Measurements from ENCODE around the gene TDRD3. TPM values are rescaled to one million over a fixed set of nuclear protein-coding genes. Genes with fewer than 3 reads are reported as not detected.

TDRD3 gene
- total and polyA plus RNA-seq, 7 donors, result 14.0 to 39.7 (median 29.1) TPM

DNA sequence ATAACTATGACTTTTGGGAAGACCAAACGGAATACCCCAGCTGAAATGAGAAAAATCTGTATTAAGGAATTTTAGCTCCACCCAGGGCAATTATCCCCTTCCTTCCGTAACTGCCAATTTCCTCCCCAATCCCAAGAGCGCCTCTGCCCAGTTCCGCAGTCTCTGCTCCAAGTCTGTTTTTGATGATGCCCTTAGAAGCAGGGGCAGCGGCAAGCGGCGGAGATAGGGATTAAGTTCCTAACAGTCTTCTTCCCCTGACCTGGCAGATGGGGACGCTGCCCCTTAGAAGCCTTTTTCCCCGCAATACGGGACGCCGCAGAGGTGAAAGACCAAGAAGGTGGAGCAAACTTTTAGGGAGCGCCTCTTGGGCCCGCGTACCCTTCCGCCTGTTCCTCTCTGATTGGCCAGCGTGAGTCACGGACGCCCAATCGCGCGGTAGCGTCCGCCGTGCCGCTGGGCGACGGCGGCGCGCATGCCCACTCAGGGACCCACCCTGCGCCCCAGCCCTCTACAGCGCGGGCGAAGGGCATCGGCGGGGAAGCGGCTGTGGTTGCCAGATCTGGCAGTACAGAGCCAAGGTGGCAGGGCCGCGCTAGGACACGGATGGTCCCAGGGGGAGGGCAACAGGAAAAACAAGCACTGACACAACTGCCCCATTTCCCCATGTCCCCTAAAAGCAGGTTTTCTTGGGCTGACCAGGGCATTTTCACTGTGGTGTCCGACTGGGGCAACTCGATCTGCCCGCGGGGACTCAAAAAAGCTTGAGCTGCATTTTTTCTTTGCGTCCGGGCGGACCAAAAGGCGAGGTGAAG, 843 bp upstream of the TDRD3 start:
- WGBS, 3 donors, result 0% methylated on average over 45 to 49 of the region's 49 CpGs
- H3K27me3 ChIP-seq (ENCODE audit: insufficient read depth in 3 of 3, low read length in 2 of 3), result no peaks in the 10 kb centered on the region
- ATAC-seq (peak; percentile 93 to 95 (median 94)), DNase-seq (peak; percentile 91 to 95)
- TF ChIP-seq, protein P1, sequence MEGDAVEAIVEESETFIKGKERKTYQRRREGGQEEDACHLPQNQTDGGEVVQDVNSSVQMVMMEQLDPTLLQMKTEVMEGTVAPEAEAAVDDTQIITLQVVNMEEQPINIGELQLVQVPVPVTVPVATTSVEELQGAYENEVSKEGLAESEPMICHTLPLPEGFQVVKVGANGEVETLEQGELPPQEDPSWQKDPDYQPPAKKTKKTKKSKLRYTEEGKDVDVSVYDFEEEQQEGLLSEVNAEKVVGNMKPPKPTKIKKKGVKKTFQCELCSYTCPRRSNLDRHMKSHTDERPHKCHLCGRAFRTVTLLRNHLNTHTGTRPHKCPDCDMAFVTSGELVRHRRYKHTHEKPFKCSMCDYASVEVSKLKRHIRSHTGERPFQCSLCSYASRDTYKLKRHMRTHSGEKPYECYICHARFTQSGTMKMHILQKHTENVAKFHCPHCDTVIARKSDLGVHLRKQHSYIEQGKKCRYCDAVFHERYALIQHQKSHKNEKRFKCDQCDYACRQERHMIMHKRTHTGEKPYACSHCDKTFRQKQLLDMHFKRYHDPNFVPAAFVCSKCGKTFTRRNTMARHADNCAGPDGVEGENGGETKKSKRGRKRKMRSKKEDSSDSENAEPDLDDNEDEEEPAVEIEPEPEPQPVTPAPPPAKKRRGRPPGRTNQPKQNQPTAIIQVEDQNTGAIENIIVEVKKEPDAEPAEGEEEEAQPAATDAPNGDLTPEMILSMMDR (IDR thresholded peaks at IDR 0.05), result no peak
- no peaks in the 10 kb centered on the region for H3K36me3 ChIP-seq (ENCODE audit: insufficient read depth in 1 of 2, low read depth in 1 of 2)
- intact Hi-C loops (cut with DNase I), result loop anchor here in 1 of 2 donors (5.0 kb wide), 1 partner anchor 36 kb away; no protein-coding TSS in a partner anchor
- H3K27ac ChIP-seq, result peak overlapping the region; percentile 92
- H3K4me1 ChIP-seq, result peaks cover 25% of the 10 kb centered on the region
- peak overlapping the region; percentile 72 for H3K4me3 ChIP-seq
- no peaks in the 10 kb centered on the region for H3K9me3 ChIP-seq

DNA sequence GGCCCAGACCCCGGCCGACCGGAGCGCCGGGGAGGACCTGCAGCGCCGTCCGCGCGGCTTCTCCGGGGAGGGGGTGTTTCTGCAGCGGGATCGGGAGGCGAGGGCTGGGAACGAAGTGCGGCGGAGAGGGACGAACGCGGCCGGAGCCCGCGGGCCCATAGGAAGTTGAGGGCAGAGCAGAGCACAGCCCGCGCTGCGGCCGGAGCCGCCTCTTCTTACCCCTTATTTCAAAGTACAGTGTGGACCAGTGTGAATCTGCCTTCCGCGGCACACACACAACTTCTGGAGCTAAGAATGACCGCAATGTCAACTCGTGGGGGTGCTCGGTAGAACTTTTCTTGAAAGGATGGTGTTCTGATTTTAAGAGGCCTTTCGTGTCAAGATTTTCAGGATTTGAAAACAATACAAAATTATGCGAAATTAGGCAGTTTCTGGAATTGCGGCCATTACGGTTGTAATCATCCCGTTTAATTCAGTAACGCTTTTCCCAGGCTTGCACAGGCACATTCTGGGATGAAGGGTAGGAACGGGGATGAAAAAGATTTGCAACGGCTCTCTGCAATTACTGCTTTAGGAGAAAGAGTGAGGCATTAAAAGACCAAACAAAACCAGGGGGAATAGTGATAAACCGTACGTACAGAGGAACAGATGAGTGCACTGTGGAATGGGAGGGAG, 821 bp downstream of the TDRD3 start:
- intact Hi-C loops (cut with DNase I), result loop anchor here in 1 of 2 donors (5.0 kb wide), 1 partner anchor 34 kb away; no protein-coding TSS in a partner anchor
- H3K4me1 ChIP-seq, result peaks cover 31% of the 10 kb centered on the region
- TF ChIP-seq, protein P1 (IDR thresholded peaks at IDR 0.05), result no peak
- WGBS, 3 donors, result 0 to 1% (median 1%) methylated on average over 38 to 43 of the region's 43 CpGs
- no peaks in the 10 kb centered on the region for H3K9me3 ChIP-seq
- peak; percentile 68 to 80 for DNase-seq
- no peaks in the 10 kb centered on the region for H3K36me3 ChIP-seq (ENCODE audit: insufficient read depth in 1 of 2, low read depth in 1 of 2)
- H3K27me3 ChIP-seq (ENCODE audit: insufficient read depth in 3 of 3, low read length in 2 of 3), result no peaks in the 10 kb centered on the region
- peak; percentile 13 to 17 (median 15) for ATAC-seq
- H3K4me3 ChIP-seq, result peak overlapping the region; percentile 72
- peak overlapping the region; percentile 92 for H3K27ac ChIP-seq

DNA sequence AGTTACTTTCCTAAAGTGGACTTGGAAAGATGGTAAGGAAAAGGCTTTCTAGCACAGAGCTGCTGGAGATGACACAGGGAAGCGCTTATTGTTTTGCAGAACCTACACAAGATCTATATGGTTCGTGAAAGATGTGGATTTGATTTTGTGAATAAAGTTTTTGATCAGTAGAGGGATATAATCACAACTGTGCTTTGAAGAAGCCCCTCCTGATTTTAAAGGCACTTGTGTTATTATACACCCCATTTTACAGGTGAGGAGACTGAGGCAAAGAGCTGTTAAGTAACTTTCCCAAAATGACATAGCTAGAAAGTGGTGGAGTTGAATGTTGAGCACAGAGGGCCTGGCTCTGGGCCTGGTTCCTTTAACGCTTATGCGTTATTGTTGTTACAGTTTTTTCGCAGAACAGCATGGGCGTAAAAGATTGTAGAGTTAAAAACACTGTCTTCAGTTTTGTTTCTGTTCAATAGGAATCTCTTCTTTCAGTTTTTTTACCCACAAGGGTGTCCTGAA, 1.4 kb downstream of the TDRD3 start:
- Histone ChIP-seq H3K9me3 (no peaks in the 10 kb centered on the region), H3K4me1 (peaks cover 37% of the 10 kb centered on the region), H3K36me3 (ENCODE audit: insufficient read depth in 1 of 2, low read depth in 1 of 2) (no peaks in the 10 kb centered on the region), H3K4me3 (peak overlapping the region; percentile 72), H3K27ac (peak overlapping the region; percentile 92), H3K27me3 (ENCODE audit: insufficient read depth in 3 of 3, low read length in 2 of 3) (no peaks in the 10 kb centered on the region)
- intact Hi-C loops (cut with DNase I), result loop anchor here in 1 of 2 donors (5.0 kb wide), 1 partner anchor 34 kb away; no protein-coding TSS in a partner anchor
- 29 to 46% (median 36%) methylated on average over 6 of the region's 6 CpGs for WGBS, 3 donors
- no peak for ATAC-seq
- DNase-seq, result no peak
- TF ChIP-seq, protein P1 (IDR thresholded peaks at IDR 0.05), result no peak

DNA sequence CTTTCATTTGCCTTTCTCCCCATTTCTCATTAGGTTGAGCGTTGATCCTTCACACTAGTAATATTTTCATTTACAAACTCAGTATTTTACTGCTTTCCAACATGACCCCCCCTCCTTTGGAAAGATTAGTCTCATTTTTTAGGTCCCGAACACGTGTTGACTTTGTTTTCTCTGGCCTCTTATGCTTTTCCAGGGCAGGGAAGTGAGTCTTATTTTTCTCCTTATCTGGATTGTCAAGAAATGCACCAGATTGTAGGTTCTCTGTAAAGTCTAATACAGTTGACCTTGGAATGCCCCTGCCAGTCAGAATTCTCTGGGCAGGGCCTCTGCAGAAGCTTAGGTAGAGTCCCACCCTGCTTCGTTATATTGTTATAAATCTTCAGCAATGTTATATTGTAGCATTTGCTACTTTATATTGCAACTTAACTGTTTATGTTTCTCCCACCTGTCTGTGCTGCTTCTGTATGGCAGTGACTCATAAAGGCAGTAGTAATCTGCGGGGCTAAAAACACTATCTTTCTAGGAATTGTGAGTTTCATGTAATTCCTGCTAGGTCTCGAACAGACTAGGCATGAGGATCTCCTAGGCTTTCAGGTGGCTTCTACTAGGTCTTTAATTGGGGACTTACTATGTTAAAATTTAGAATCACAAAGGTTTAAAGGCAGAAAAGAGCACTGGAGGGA, 2.0 kb downstream of the TDRD3 start:
- intact Hi-C loops (cut with DNase I), result loop anchor here in 1 of 2 donors (5.0 kb wide), 1 partner anchor 33 kb away; no protein-coding TSS in a partner anchor
- peak overlapping the region; percentile 72 for H3K4me3 ChIP-seq
- no peak for ATAC-seq

More for the DNA sequence above, 2.0 kb downstream of the TDRD3 start:
- Histone ChIP-seq H3K4me1 (peaks cover 37% of the 10 kb centered on the region), H3K36me3 (ENCODE audit: insufficient read depth in 1 of 2, low read depth in 1 of 2) (no peaks in the 10 kb centered on the region), H3K27ac (peak overlapping the region; percentile 92), H3K9me3 (no peaks in the 10 kb centered on the region), H3K27me3 (ENCODE audit: insufficient read depth in 3 of 3, low read length in 2 of 3) (no peaks in the 10 kb centered on the region)
- TF ChIP-seq, protein P1 (IDR thresholded peaks at IDR 0.05), result no peak
- DNase-seq, result no peak
- WGBS, 3 donors, result 38 to 55% (median 45%) methylated on average over 6 of the region's 6 CpGs

Data from psoas muscle (tissue), 8 donors.